HepG2 (cell line): Measurements from ENCODE around the gene PTGDS. TPM values are rescaled to one million over a fixed set of nuclear protein-coding genes. Genes with fewer than 3 reads are reported as not detected.

ENCODE experiments used
- ATAC-seq: fragments of 200-7000 bp; cut with Tn5 transposase; 3 replicates; pipeline ENCODE4 v1.9.1; 2020; ENCODE audit warnings: mild to moderate bottlenecking, moderate library complexity
- BruUV-seq: library from RNA; stranded (reverse); fragments of 400-500 nt; replicated peaks from 2 replicates; lab custom pipeline; 2021; lab: Mats Ljungman, UMichigan
- CTCF ChIA-PET: fragments of 300-600 bp; formaldehyde crosslinking; extraction: SDS; loops from one replicate; lab custom pipeline; 2021; ENCODE audit warnings: low total read pairs, inconsistent platforms, low intra/inter-chr PET ratio; lab: Yijun Ruan, JAX
- POLR2A ChIA-PET: fragments of 350-600 bp; sonication (Branson Sonifier 250); formaldehyde crosslinking; loops from one replicate; lab custom pipeline; 2020; ENCODE audit warnings: antibody characterized with exemption, inconsistent platforms; lab: Yijun Ruan, JAX
- DNase-seq: peaks from one replicate; pipeline ENCODE4 v3.0.0-alpha.2; 2015; ENCODE audit warnings: low spot score
- FAIRE-seq: peaks from 3 replicates; lab custom pipeline; 2011; peaks lifted over from hg19 to GRCh38; lab: Jason Lieb, UNC
- H2AFZ ChIP-seq: one replicate; pipeline ENCODE4 v1.6.1; 2011; ENCODE audit warnings: low read length, inconsistent platforms
- H3K27ac ChIP-seq: fragments of 300-600 bp; 3 replicates; pipeline ENCODE4 v1.8.0; 2011; ENCODE audit warnings: mixed run types, mild to moderate bottlenecking, mixed read lengths, low read length, inconsistent platforms; ENCODE audit not compliant: insufficient read depth; ENCODE audit errors: extremely low read length
- H3K27me3 ChIP-seq, 2 experiments: fragments of 200-600 bp in 1 of 2; 2 replicates in 1 of 2; 3 replicates in 1 of 2; pipeline versions ENCODE4 v1.6.0 to v1.8.0; 2011; ENCODE audit warnings: low read length in 2 of 2, mild to moderate bottlenecking in 2 of 2, moderate library complexity in 2 of 2, inconsistent platforms in 1 of 2; ENCODE audit not compliant: insufficient read depth in 2 of 2, control insufficient read depth in 1 of 2
- H3K36me3 ChIP-seq, 2 experiments: fragments of 200-600 bp in 1 of 2; replicated peaks in 1 of 2; 2 replicates in 1 of 2; 3 replicates in 1 of 2; pipeline versions ENCODE4 v1.5.1 to v1.8.0; 2011; ENCODE audit warnings: low read length in 2 of 2, inconsistent platforms in 1 of 2; ENCODE audit not compliant: insufficient read depth in 2 of 2, control insufficient read depth in 1 of 2
- H3K4me1 ChIP-seq: 2 replicates; pipeline ENCODE4 v1.5.1; 2012; ENCODE audit warnings: low read length, inconsistent platforms; ENCODE audit not compliant: insufficient read depth
- H3K4me2 ChIP-seq: 2 replicates; pipeline ENCODE4 v1.6.0; 2011; ENCODE audit warnings: low read depth, low read length, inconsistent platforms
- H3K4me3 ChIP-seq, 3 experiments: fragments of 200-600 bp in 1 of 3; sonication (generic), shearing (Covaris generic) in 1 of 3; replicated peaks in 1 of 3; 2 replicates each; pipeline ENCODE4 v1.5.1; 2011 to 2016; ENCODE audit warnings: low read length in 3 of 3, inconsistent platforms in 2 of 3, low read depth in 2 of 3, mild to moderate bottlenecking in 2 of 3, control low read depth in 1 of 3, mixed read lengths in 1 of 3; ENCODE audit not compliant: insufficient read depth in 1 of 3
- H3K79me2 ChIP-seq: one replicate; pipeline ENCODE4 v1.6.1; 2011; ENCODE audit warnings: low read length, inconsistent platforms; ENCODE audit not compliant: insufficient read depth
- H3K9ac ChIP-seq: 2 replicates; pipeline ENCODE4 v1.6.0; 2011; ENCODE audit warnings: mild to moderate bottlenecking, low read depth, low read length, inconsistent platforms; ENCODE audit not compliant: insufficient read depth
- H3K9me3 ChIP-seq: 2 replicates; pipeline ENCODE4 v1.5.1; 2012; ENCODE audit warnings: mild to moderate bottlenecking, low read length
- H4K20me1 ChIP-seq: 2 replicates; pipeline ENCODE4 v1.6.0; 2011; ENCODE audit warnings: inconsistent platforms, mild to moderate bottlenecking, low read length, moderate library complexity; ENCODE audit not compliant: insufficient read depth
- ATM ChIP-seq: fragments of 450-650 bp; IDR thresholded peaks from 2 replicates; pipeline ENCODE4 v1.7.1; 2017; ENCODE audit warnings: mild to moderate bottlenecking, borderline replicate concordance
- DNMT1 ChIP-seq: sonication (generic); formaldehyde crosslinking; IDR thresholded peaks from 2 replicates; pipeline ENCODE4 v1.5.1; 2020; ENCODE audit warnings: mild to moderate bottlenecking, missing genetic modification reagents
- KMT2B ChIP-seq: IDR thresholded peaks from 2 replicates; pipeline ENCODE4 v1.6.1; 2016; ENCODE audit warnings: missing genetic modification reagents, missing compliant biosample characterization
- RELA ChIP-seq: sonication (generic); formaldehyde crosslinking; IDR thresholded peaks from 2 replicates; pipeline ENCODE4 v1.4.0; 2020; ENCODE audit warnings: missing genetic modification reagents
- REPIN1 ChIP-seq: sonication (generic); formaldehyde crosslinking; IDR thresholded peaks from 2 replicates; pipeline ENCODE4 v1.8.0; 2022; ENCODE audit warnings: missing genetic modification reagents, low read depth, mild to moderate bottlenecking, borderline replicate concordance
- ZC3H4 ChIP-seq: sonication (generic); formaldehyde crosslinking; IDR thresholded peaks from 2 replicates; pipeline ENCODE4 v1.4.0; 2020; ENCODE audit warnings: missing genetic modification reagents, borderline replicate concordance
- ZNF180 ChIP-seq: sonication (generic); formaldehyde crosslinking; IDR thresholded peaks from 2 replicates; pipeline ENCODE4 v1.4.0; 2020; ENCODE audit warnings: low read depth, missing genetic modification reagents, borderline replicate concordance
- ZNF230 ChIP-seq: sonication (generic); formaldehyde crosslinking; IDR thresholded peaks from 2 replicates; pipeline ENCODE4 v1.4.0; 2020; ENCODE audit warnings: mild to moderate bottlenecking, missing genetic modification reagents
- ZNF678 ChIP-seq: sonication (generic); formaldehyde crosslinking; IDR thresholded peaks from 2 replicates; pipeline ENCODE4 v1.4.0; 2020; ENCODE audit warnings: mild to moderate bottlenecking, missing genetic modification reagents
- ZNF775 ChIP-seq: sonication (generic); formaldehyde crosslinking; IDR thresholded peaks from 2 replicates; pipeline ENCODE4 v1.4.0; 2020; ENCODE audit warnings: missing genetic modification reagents, mild to moderate bottlenecking, moderate library complexity, borderline replicate concordance
- WGBS: methylation state at CpG from one replicate; pipeline ENCODE4 v1.1.6; 2017; ENCODE audit warnings: low lambda C conversion rate; 5-methylcytosine and 5-hydroxymethylcytosine counted together
- in situ Hi-C: cut with HindIII; loops from 2 replicates; pipeline ENCODE4 v1.10.0; 2017; ENCODE audit warnings: low pct_unique_long_range_greater_than_20kb; ENCODE audit not compliant: extremely low pct_ligation_motif_present
- intact Hi-C: fragments of 100-400 bp; cut with micrococcal nuclease; formaldehyde crosslinking; loops from one replicate; pipeline ENCODE4 v1.10.0; 2022; ENCODE audit not compliant: unreplicated experiment
- polyA plus RNA-seq, 8 experiments: library from polyadenylated mRNA; depleted of rRNA in 3 of 8; stranded (reverse) in 7 of 8; unstranded in 1 of 8; fragments of >200 nt; fragmentation: Illumina TruSeq in 4 of 8; extraction: Trizol in 4 of 8; gene quantifications; 2 replicates each; pipeline versions ENCODE4 v1.2.1 to v1.2.3, GENCODE V29; 2011 to 2016; ENCODE audit warnings: low read depth in 4 of 8, missing spikeins in 1 of 8, mixed read lengths in 1 of 8; ENCODE audit not compliant: insufficient read depth in 1 of 8
- total RNA-seq, 5 experiments: library from RNA; depleted of rRNA; stranded (reverse); fragments of >200 nt; fragmentation: Illumina TruSeq; extraction: Trizol; gene quantifications; 2 replicates each; pipeline ENCODE4 v1.2.3, GENCODE V29; 2016; ENCODE audit warnings: low read depth in 1 of 5
- TF ChIP-seq, protein P1 (sequence below): sonication (generic); formaldehyde crosslinking; conservative IDR thresholded peaks from 2 replicates; pipeline ENCODE4 v1.4.0; 2020; ENCODE audit warnings: missing genetic modification reagents

Gene PTGDS
- total and polyA plus RNA-seq, 2 of the 13 experiments (the other 11 are each of a cell fraction or from before 2014, with no cell fraction given), result 0.33 to 0.50 TPM

DNA sequence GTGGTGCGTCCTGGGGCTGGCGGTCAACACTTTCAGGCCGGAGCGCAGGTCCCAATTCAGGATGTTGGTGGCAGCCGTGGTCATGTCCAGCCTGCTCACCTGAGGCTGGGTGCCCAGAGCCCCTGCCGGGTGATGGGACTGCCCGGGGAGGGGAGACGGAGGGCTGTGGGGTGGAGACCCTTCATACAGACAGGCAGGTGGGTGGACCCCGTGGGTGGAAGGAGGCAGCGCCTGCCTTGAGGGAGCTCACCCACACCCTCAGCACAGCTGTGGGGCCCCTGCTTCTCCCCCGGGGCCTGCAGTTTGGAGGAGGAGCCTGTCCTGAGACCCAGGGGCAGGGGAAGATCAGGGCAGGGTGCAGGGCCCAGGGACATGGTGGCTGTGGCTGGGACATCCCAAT lies 6.9 kb upstream of the PTGDS start:
- TF ChIP-seq ZNF230 (CRISPR knock-in tag), result no peak
- TF ChIP-seq RELA (CRISPR knock-in tag), result no peak
- TF ChIP-seq ZNF678 (CRISPR knock-in tag), result no peak
- TF ChIP-seq ATM, result no peak
- TF ChIP-seq, protein P1, sequence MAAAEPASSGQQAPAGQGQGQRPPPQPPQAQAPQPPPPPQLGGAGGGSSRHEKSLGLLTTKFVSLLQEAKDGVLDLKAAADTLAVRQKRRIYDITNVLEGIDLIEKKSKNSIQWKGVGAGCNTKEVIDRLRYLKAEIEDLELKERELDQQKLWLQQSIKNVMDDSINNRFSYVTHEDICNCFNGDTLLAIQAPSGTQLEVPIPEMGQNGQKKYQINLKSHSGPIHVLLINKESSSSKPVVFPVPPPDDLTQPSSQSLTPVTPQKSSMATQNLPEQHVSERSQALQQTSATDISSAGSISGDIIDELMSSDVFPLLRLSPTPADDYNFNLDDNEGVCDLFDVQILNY (CRISPR knock-in tag), result no peak
- no peak for TF ChIP-seq REPIN1 (CRISPR knock-in tag)
- TF ChIP-seq ZNF180 (CRISPR knock-in tag), result no peak
- no peak for TF ChIP-seq KMT2B (CRISPR knock-in tag)
- no peak for TF ChIP-seq DNMT1 (CRISPR knock-in tag)
- TF ChIP-seq ZC3H4 (CRISPR knock-in tag), result no peak
- no peak for TF ChIP-seq ZNF775 (CRISPR knock-in tag)
- ATAC-seq (no peak), FAIRE-seq (no peak), DNase-seq (no peak)
- Histone ChIP-seq H3K79me2 (no peaks in the 10 kb centered on the region), H4K20me1 (no peaks in the 10 kb centered on the region), H3K4me3 (no peak overlapping the region), H3K36me3 (no peaks in the 10 kb centered on the region), H3K9me3 (no peaks in the 10 kb centered on the region), H3K27ac (no peak overlapping the region), H3K4me2 (no peak overlapping the region), H3K4me1 (peaks cover 49% of the 10 kb centered on the region), H3K27me3 (peaks cover 27 to 74% of the 10 kb centered on the region in 2 experiments), H2AFZ (no peak overlapping the region), H3K9ac (no peak overlapping the region)
- CTCF ChIA-PET, result no interaction called here
- in situ Hi-C loops (no loop called here), intact Hi-C loops (no loop called here)
- WGBS, result no CpG with 5 or more reads among the region's 11 CpGs
- no TSS peak for BruUV-seq
- POLR2A ChIA-PET, result interaction anchor here (1.2 kb wide), 1 partner anchor 22 kb away, joined by 5 read pairs; no protein-coding TSS in a partner anchor
